Right atrium auricular region (tissue), 2 donors: ENCODE measurements around the gene CACNA1C. TPM values are rescaled to one million over a fixed set of nuclear protein-coding genes. Genes with fewer than 3 reads are reported as not detected.

ENCODE experiments used
- DNase-seq: peaks from one replicate; pipeline ENCODE4 v3.0.0-alpha.2; 2019; ENCODE audit warnings: low spot score
- H3K27ac ChIP-seq, 2 donors: fragments of 200-600 bp; sonication (generic); 1 replicate in 1 of 2; 2 replicates in 1 of 2; pipeline ENCODE4 v1.5.1; 2016 to 2019
- H3K27me3 ChIP-seq, 2 donors: fragments of 200-600 bp; sonication (generic); one replicate each; pipeline versions ENCODE4 v1.5.1 to v1.6.0; 2017 to 2019
- H3K36me3 ChIP-seq: fragments of 200-600 bp; sonication (generic); one replicate; pipeline ENCODE4 v1.5.1; 2016
- H3K4me1 ChIP-seq, 2 donors: fragments of 200-600 bp; sonication (generic); one replicate each; pipeline versions ENCODE4 v1.5.1 to v1.6.0; 2017 to 2019
- H3K4me3 ChIP-seq, 2 donors: fragments of 200-600 bp; sonication (generic); 1 replicate in 1 of 2; 2 replicates in 1 of 2; pipeline ENCODE4 v1.5.1; 2017 to 2019; ENCODE audit warnings: mild to moderate bottlenecking in 1 of 2, moderate library complexity in 1 of 2
- H3K9me3 ChIP-seq, 2 donors: fragments of 200-600 bp; sonication (generic); one replicate each; pipeline ENCODE4 v1.5.1; 2019
- total RNA-seq, 2 donors: library from RNA; depleted of rRNA; stranded (reverse); fragments of >200 nt; gene quantifications; one replicate each; pipeline ENCODE4 v1.1.0, GENCODE V29; 2016
- TF ChIP-seq, protein P1 (sequence below), 2 donors: fragments of 200-600 bp; sonication (generic); IDR thresholded peaks; one replicate each; pipeline ENCODE4 v1.5.1; 2019; ENCODE audit warnings: antibody characterized with exemption in 2 of 2

CACNA1C gene
- total RNA-seq, 2 donors from 2014 or later = 83.1 to 93.6 TPM

DNA sequence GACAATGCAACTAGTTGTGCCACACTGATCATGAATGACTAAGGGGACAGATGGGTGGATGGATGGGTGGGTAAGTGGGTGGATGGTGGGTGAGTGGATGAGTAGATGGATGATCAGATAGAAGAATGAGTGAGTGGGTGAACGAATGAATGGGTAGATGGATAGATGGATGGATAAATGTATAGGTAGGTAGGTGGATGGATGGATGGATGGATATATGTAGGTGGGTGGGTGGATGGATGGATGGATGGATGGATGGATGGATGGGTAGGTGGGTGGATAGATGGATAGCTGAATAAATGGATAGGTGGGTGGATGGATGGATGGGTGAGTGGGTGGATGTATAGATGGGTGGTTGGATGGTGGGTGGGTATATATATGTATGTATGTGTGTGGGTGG is 393.2 kb downstream of the CACNA1C start:
- Histone ChIP-seq H3K27ac (no peak overlapping the region), H3K4me1 (peaks cover 0 to 5% of the 10 kb centered on the region in 2 donors)
- TF ChIP-seq, protein P1, sequence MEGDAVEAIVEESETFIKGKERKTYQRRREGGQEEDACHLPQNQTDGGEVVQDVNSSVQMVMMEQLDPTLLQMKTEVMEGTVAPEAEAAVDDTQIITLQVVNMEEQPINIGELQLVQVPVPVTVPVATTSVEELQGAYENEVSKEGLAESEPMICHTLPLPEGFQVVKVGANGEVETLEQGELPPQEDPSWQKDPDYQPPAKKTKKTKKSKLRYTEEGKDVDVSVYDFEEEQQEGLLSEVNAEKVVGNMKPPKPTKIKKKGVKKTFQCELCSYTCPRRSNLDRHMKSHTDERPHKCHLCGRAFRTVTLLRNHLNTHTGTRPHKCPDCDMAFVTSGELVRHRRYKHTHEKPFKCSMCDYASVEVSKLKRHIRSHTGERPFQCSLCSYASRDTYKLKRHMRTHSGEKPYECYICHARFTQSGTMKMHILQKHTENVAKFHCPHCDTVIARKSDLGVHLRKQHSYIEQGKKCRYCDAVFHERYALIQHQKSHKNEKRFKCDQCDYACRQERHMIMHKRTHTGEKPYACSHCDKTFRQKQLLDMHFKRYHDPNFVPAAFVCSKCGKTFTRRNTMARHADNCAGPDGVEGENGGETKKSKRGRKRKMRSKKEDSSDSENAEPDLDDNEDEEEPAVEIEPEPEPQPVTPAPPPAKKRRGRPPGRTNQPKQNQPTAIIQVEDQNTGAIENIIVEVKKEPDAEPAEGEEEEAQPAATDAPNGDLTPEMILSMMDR (IDR thresholded peaks at IDR 0.05) = no peak

DNA sequence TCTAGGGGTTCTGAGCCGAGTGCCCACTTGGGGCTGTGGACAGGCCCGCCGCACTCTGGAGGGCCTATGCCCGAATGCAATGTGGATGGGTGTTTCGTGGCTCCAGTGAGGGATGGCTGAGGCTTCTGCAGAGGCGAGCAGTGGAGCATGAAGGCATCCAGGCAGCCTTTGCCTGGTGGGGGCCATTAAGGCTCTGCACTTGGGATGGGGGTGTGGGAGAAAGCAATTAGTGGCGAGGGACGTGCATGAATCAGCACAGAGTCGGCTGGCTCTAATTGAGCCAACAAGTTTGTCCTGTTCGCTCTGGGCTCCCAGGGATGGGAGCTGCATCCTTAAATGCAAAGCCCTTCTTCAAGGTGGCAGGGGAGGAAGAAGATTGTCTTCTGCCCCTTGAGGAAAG is 395.1 kb downstream of the CACNA1C start:
- H3K4me1 ChIP-seq = peaks cover 0 to 6% of the 10 kb centered on the region in 2 donors
- H3K36me3 ChIP-seq = peaks cover 18% of the 10 kb centered on the region
- no peaks in the 10 kb centered on the region for H3K27me3 ChIP-seq
- DNase-seq = no peak
- H3K27ac ChIP-seq = no peak overlapping the region
- H3K4me3 ChIP-seq = no peak overlapping the region
- TF ChIP-seq, protein P1 (IDR thresholded peaks at IDR 0.05) = no peak
- no peaks in the 10 kb centered on the region for H3K9me3 ChIP-seq

More for the DNA sequence above, 393.2 kb downstream of the CACNA1C start:
- no peaks in the 10 kb centered on the region for H3K27me3 ChIP-seq
- H3K9me3 ChIP-seq = no peaks in the 10 kb centered on the region
- no peak overlapping the region for H3K4me3 ChIP-seq
- H3K36me3 ChIP-seq = peaks cover 18% of the 10 kb centered on the region
- no peak for DNase-seq

DNA sequence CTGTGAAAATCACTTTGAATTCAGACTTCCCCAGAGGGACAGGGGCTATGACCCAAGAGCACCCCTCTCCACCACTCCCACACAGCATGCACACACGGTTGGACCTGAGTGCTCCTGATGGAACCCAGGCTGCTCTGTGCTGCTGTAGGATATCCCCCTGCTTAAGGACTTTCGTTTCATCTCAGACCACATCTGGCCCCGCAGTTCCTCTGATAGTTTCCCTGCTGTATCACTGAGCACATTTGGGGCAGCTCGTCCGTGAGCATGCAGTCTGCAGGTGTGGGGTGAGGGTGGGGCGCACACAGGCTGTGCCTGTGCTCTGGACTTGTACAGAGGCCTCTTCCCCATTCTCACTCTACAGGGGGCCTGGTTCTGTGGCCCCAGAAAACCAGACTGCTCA is 396.8 kb downstream of the CACNA1C start:
- Histone ChIP-seq H3K4me3 (no peak overlapping the region), H3K27ac (no peak overlapping the region), H3K36me3 (peaks cover 24% of the 10 kb centered on the region), H3K9me3 (no peaks in the 10 kb centered on the region), H3K4me1 (peaks cover 0 to 11% of the 10 kb centered on the region in 2 donors), H3K27me3 (no peaks in the 10 kb centered on the region)
- no peak for DNase-seq
- TF ChIP-seq, protein P1 (IDR thresholded peaks at IDR 0.05) = no peak

DNA sequence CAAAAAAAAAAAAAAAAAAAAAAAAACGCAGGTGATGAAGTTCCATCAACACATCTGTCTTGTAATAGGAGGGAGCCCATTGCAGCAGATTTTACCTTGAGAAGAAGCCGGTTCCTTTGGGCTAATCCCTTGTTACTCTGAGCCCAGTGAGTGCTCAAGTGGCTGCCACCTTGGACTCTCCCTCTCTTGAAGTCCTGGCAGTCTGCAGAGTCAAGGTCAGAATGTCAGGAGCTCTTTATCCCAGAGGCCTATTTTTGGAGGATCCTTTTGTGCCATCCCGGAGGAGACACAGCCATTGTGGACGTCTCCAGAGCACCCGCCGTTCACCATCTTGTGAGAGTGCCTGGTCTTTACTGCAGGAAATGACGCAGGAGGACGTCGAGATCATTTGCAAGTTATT is 397.8 kb downstream of the CACNA1C start:
- H3K27me3 ChIP-seq = no peaks in the 10 kb centered on the region
- H3K36me3 ChIP-seq = peaks cover 33% of the 10 kb centered on the region
- H3K27ac ChIP-seq = peak overlapping the region in 1 of 2 donors; percentile 12

DNA sequence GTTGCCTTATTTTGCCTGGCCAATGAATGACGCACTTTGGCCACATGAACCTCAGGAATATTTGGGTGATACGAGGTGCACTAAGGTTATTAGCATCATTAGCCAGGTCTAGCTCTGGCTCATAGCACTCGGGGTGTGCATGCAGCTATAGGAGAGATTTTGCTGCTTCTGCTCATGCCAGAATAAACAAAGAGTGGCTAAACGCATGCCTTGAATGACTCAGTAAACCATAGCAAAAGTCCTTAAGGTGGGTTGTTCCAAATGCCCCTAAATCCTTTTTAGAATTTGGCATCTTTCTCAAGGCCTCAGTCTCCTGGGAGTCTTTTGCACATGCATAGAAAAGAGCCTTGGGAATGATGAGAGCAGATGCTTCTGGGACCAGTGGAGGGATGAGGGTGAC is 398.2 kb downstream of the CACNA1C start:
- H3K27me3 ChIP-seq = no peaks in the 10 kb centered on the region
- H3K4me1 ChIP-seq = peaks cover 0 to 11% of the 10 kb centered on the region in 2 donors
- no peak for DNase-seq
- peaks cover 37% of the 10 kb centered on the region for H3K36me3 ChIP-seq
- peak overlapping the region in 1 of 2 donors; percentile 12 for H3K27ac ChIP-seq
- no peak overlapping the region for H3K4me3 ChIP-seq
- no peaks in the 10 kb centered on the region for H3K9me3 ChIP-seq
- TF ChIP-seq, protein P1 (IDR thresholded peaks at IDR 0.05) = no peak

More for the DNA sequence above, 397.8 kb downstream of the CACNA1C start:
- TF ChIP-seq, protein P1 (IDR thresholded peaks at IDR 0.05) = no peak
- Histone ChIP-seq H3K4me1 (peaks cover 0 to 11% of the 10 kb centered on the region in 2 donors), H3K9me3 (no peaks in the 10 kb centered on the region), H3K4me3 (no peak overlapping the region)
- no peak for DNase-seq

DNA sequence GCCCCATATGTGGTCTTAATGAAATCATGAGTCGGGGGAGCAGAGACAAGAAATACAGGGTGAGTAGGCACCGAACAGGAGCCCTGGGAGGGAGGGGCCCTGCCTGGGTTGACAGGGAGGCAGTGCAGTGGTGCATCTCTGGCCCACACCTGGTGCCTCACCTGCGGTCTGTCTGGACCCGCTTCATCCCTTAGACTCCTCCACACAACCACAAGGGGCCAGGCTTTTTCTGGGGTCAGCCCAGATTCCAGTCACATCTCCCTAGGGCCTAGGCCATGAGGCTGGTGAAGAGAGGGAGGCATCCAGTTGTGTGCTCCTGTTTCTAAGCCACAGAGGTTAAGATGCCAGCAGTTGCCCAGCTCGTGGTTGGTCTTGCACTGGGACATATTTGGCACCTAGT is 398.7 kb downstream of the CACNA1C start:
- Histone ChIP-seq H3K27ac (no peak overlapping the region), H3K4me1 (peaks cover 0 to 11% of the 10 kb centered on the region in 2 donors), H3K4me3 (no peak overlapping the region), H3K9me3 (no peaks in the 10 kb centered on the region), H3K27me3 (no peaks in the 10 kb centered on the region), H3K36me3 (peaks cover 42% of the 10 kb centered on the region)
- DNase-seq = no peak
- TF ChIP-seq, protein P1 (IDR thresholded peaks at IDR 0.05) = no peak
